ENCODE results near the gene ME1.
A peak's percentile ranks its signal among the peaks of the same experiment; 100 is the strongest.

The ME1 gene

DNA sequence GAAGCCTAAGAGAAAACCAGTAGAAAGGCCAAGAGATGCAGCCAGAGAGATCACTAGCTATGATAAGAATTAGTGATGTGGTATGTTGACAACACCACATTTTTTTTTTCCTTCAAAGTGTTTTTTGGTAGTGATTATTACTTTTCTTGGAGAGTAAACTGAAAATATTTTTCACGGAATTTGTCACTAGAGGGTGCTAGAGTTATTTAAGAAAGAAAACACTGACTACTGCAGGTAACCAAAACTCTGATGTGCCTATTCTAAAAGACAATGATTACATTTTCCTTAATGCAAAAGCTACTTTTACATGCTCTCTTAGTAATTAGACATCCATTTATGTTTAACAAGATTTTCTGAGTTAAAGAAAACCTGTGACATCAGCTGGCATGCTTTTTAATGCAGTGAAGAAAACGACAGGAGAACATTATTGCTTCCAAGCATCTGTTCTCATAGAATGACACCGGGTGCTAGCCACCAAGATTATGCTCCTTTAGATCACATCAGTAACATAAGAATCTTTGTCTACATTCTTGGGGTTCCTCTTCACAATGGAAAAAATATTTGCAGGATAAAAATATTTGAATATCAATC is 208.9 kb downstream of the ME1 start:
- TF ChIP-seq GATA1 (IDR thresholded peaks at IDR 0.05; ENCODE audit: low read depth, low read length) (no peak), POLR2A (IDR thresholded peaks at IDR 0.05; ENCODE audit: low read length) (no peak)
- DNase-seq = peak; percentile 26 to 53

GRCh38 chr6:83221276-83221675 is 209.6 kb downstream of the ME1 start:
- TF ChIP-seq GATA1 (IDR thresholded peaks at IDR 0.05; ENCODE audit: low read depth, low read length) (no peak), POLR2A (IDR thresholded peaks at IDR 0.05; ENCODE audit: low read length) (no peak)
- no peak for DNase-seq

GRCh38 chr6:83220121-83220520 is 210.7 kb downstream of the ME1 start:
- no peak for DNase-seq
- TF ChIP-seq POLR2A (IDR thresholded peaks at IDR 0.05; ENCODE audit: low read length) = no peak
- no peak for TF ChIP-seq GATA1 (IDR thresholded peaks at IDR 0.05; ENCODE audit: low read depth, low read length)

DNA sequence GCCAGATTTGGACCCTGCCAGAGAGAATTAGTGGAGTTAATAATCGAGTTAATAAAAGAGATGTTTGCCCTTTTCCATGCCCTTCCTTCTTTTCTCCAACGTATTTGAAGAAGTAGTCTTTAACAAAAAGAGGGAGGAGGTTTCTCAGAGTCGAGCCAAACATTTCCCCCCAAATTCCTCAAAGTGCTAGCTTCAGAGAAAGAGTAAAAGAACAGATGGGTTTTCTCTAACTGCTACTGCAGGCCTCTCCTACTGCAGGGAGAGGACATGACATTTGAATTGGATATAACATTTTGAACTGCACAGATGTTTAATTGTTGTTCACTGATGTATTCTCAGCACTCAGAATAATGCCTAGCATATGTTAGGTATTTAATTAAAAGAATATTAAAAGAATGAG is 212.2 kb downstream of the ME1 start:
- TF ChIP-seq POLR2A (IDR thresholded peaks at IDR 0.05; ENCODE audit: low read length) (no peak), GATA1 (IDR thresholded peaks at IDR 0.05; ENCODE audit: low read depth, low read length) (no peak)
- no peak for DNase-seq

DNA sequence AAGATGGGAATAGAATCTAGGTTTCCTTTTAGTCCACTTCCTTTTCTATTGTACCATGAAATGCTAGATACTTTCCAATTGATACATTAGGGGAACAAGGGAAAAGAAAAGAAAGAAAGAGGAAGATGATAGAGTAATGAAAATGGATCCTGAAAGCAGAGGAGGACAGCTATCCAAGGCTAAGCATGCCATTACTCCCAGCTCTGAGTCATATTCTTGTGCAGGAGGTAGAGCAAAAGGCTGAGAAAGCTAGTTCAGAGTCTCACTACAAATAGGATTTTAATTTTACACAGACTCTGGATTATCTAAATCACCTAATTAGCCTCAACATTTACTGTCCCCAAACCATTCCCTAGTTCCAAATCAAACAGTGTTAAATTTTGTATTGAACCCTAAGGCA is 214.0 kb downstream of the ME1 start:
- no peak for DNase-seq
- TF ChIP-seq GATA1 (IDR thresholded peaks at IDR 0.05; ENCODE audit: low read depth, low read length) = no peak
- TF ChIP-seq POLR2A (IDR thresholded peaks at IDR 0.05; ENCODE audit: low read length) = no peak

DNA sequence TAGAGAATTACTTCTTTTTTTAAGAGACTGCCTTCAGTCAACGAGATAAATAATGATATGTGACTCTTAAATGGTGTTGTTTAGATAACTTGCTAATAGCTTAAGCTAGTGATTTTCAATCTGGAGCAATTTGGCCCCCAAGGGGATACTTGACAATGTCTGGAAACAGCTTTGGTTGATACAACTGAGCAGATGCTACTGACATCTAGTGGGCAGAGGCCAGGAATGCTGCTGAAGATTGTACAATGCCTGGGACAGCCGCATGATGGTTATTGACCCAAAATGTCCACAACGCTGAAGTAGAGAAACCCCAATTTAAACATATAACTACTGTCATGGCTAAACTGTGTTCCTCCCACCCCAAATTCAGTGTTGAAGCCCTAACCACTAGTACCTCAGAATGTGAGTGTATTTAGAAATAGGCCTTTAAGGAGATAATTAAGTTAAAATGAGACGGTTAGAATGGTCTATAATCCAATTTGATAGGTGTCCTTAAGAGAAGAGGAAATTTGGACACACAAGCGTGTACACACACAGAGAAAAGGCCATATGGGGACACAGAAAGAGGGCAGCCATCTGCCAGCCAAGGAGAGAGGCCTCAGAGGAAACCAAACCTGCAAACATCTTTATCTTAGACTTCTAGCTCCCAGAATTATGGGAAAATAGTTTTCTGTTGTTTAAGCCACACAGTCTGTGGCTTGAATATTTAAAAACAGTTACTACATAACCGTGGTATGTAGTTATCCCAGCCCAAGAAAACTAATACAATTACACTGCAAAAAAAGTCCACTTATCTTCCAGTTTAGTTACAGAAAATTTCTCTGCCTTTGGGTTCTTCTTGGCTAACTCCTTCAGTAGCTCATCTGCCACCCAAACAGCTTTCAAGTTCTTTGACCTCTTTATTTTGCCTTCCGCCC is 215.5 kb downstream of the ME1 start:
- DNase-seq = peak; percentile 69 to 74
- TF ChIP-seq POLR2A (IDR thresholded peaks at IDR 0.05; ENCODE audit: low read length) (no peak), GATA1 (IDR thresholded peaks at IDR 0.05; ENCODE audit: low read depth, low read length) (no peak)

DNA sequence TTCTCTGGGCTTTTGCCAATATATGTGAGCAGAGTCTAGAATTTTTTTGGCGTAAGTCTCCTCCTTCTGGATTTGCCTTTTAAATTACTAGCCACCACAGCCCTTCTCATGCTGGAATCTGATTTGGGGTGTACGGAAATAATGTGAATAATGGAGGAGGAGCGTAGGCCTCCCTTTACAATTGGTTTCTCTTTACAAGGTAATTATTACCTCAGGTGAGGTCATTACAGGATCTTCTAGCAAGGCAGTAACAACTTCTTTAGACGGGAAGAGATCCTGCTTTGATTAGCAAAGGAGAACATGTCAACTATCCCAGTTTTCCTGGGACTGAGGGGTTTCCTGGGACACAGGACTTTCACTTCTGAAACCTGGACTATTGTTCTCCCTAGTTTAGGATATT is 228.8 kb downstream of the ME1 start:
- no peak for TF ChIP-seq POLR2A (IDR thresholded peaks at IDR 0.05; ENCODE audit: low read length)
- no peak for TF ChIP-seq GATA1 (IDR thresholded peaks at IDR 0.05; ENCODE audit: low read depth, low read length)
- DNase-seq = no peak

DNA sequence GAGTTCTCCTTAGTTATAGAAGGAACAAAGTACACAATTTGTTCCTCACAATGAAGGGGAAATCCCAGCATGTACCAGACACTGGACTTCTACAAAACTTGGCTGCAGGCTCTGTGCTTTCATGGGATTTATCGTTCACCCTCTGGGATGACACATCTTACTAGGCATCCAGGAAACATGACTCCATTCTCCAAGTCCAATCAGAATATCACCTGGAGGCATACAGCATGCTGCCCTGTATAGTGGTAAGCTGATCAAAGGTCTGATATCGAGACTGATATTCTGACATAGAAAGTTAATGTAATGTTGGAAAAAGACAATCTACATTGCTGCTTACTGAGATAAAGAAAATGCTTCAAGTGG is 231.0 kb downstream of the ME1 start:
- DNase-seq = no peak
- TF ChIP-seq POLR2A (IDR thresholded peaks at IDR 0.05; ENCODE audit: low read length) (no peak), GATA1 (IDR thresholded peaks at IDR 0.05; ENCODE audit: low read depth, low read length) (no peak)

- TF ChIP-seq GATA1 (IDR thresholded peaks at IDR 0.05; ENCODE audit: low read depth, low read length) (no peak), POLR2A (IDR thresholded peaks at IDR 0.05; ENCODE audit: low read length) (no peak)
- no peak for DNase-seq
Observed at GRCh38 chr6:83199173-83199862, 231.5 kb downstream of the ME1 start.

DNA sequence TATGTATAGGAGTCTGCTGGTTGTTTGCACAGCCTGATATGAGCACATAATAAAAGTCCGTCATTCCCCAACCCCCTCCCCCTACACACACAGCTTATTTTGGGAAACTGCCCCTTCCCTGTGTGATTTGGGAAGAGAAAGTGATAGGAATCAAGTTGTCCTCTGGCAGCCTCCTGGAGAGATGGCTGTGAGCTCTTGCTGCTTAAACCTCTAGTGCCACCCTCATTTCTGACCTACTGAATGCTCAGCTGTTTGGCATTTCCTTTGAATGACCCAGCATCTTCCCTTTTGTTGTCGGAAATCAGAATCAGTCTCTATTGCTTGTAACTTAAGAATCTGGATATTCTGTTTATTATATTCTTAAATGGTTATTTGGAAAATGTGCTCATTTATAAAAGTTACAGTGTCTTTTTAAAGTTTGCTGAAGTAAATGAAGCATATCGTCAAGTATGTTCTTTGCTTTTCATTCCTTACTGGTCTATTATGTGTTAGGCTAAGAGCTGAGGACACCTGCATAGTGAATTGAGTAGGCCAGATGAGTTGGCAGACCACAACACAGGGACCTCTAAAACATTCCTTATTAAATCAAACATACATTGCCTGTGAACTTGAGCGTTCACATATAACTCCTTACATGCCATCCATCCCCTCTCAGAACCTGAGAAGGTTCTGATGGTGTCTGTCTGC is 232.2 kb downstream of the ME1 start:
- no peak for TF ChIP-seq GATA1 (IDR thresholded peaks at IDR 0.05; ENCODE audit: low read depth, low read length)
- no peak for TF ChIP-seq POLR2A (IDR thresholded peaks at IDR 0.05; ENCODE audit: low read length)

DNA sequence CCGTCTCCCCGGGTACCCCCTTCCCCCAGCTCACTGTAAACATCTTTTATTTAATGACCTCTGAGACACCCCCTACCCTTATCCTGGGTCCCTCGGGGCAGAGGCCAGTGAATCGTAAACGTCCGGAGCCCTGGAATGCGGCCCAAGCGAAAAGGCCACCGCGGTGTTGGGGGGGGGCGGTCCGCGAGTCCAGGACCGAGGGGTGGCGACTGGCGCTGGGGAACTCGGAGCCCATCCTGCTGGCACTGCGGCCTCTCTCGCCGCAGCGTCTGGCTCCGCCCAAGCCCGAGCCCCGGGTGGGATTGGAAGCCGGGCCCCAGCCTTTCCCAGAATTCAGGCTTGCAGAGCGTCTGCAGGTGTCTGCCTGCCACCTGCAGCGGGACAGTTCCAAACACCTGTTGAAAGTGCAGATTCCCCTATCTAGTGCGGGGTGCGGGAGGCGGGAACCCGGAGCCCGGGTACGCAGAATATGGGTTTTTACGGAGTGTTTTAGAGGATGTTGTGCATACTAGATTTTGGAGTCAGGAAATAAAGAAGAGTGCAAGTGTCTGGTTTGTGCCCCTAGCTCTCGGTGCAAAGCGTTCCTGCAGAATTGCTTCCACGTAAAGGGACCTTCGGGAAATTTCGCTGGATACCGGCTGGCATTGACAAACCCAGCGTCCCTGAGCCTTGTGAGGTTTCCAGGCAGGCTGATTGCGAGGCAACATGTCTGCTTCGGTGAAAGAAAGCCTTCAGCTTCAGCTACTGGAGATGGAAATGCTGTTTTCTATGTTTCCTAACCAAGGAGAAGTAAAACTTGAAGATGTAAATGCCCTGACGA is 236.9 kb downstream of the ME1 start:
- no peak for TF ChIP-seq POLR2A (IDR thresholded peaks at IDR 0.05; ENCODE audit: low read length)
- no peak for TF ChIP-seq GATA1 (IDR thresholded peaks at IDR 0.05; ENCODE audit: low read depth, low read length)
- DNase-seq = peak; percentile 10 to 29

More for the DNA sequence above, 232.2 kb downstream of the ME1 start:
- DNase-seq = no peak

GRCh38 chr6:83192871-83193746 is 237.7 kb downstream of the ME1 start, which contains the start of the genes PGM3 and RWDD2A:
Gene PGM3 (minus strand): TSS chr6:83193265. CDS start chr6:83191012, 2,253 bp downstream.
Gene RWDD2A (plus strand): TSS chr6:83193357. CDS start chr6:83194452, 1,095 bp downstream.
- DNase-seq = peak; percentile 89 to 92
- TF ChIP-seq POLR2A (IDR thresholded peaks at IDR 0.05; ENCODE audit: low read length) (peak; percentile 51), GATA1 (IDR thresholded peaks at IDR 0.05; ENCODE audit: low read depth, low read length) (no peak)
